Fibroblast of lung (primary cell): ENCODE data around the gene FASTK. TPM values are rescaled to one million over a fixed set of nuclear protein-coding genes. Genes with fewer than 3 reads are reported as not detected.
A peak's percentile ranks its signal among the peaks of the same experiment; 100 is the strongest.

ENCODE experiments used
- DNase-seq, 2 donors: peaks; one replicate each; pipeline versions ENCODE4 v3.0.0 to v3.0.0-alpha.2; 2010; ENCODE audit warnings: low read depth in 2 of 2
- H2AFZ ChIP-seq: 2 replicates; pipeline ENCODE4 v1.5.1; 2012; ENCODE audit warnings: low read length, control low read depth, inconsistent platforms
- H3K27ac ChIP-seq: 2 replicates; pipeline ENCODE4 v1.5.1; 2011; ENCODE audit warnings: low read length, control low read depth; ENCODE audit not compliant: insufficient read depth
- H3K27me3 ChIP-seq: 2 replicates; pipeline ENCODE4 v1.5.1; 2011; ENCODE audit warnings: mild to moderate bottlenecking, low read length; ENCODE audit not compliant: control insufficient read depth, insufficient read depth
- H3K36me3 ChIP-seq: 2 replicates; pipeline ENCODE4 v1.5.1; 2011; ENCODE audit warnings: low read length; ENCODE audit not compliant: control insufficient read depth, insufficient read depth
- H3K4me1 ChIP-seq: 2 replicates; pipeline ENCODE4 v1.5.1; 2011; ENCODE audit warnings: low read length; ENCODE audit not compliant: control insufficient read depth, insufficient read depth; ENCODE audit errors: extremely low read depth
- H3K4me2 ChIP-seq: 2 replicates; pipeline ENCODE4 v1.5.1; 2011; ENCODE audit warnings: low read length, control low read depth; ENCODE audit not compliant: insufficient read depth; ENCODE audit errors: extremely low read depth
- H3K4me3 ChIP-seq, 4 experiments: fragments of 200-600 bp in 1 of 4; sonication (generic) in 1 of 4; replicated peaks in 1 of 4; 2 replicates each; pipeline ENCODE4 v1.5.1; 2011 to 2016; ENCODE audit warnings: low read length in 4 of 4, low read depth in 3 of 4, mild to moderate bottlenecking in 3 of 4, control low read depth in 2 of 4, inconsistent platforms in 1 of 4, mixed read lengths in 1 of 4; ENCODE audit not compliant: insufficient read depth in 1 of 4; ENCODE audit errors: control extremely low read depth in 1 of 4
- H3K79me2 ChIP-seq: 2 replicates; pipeline ENCODE4 v1.5.1; 2012; ENCODE audit warnings: mild to moderate bottlenecking, low read length, inconsistent platforms; ENCODE audit not compliant: control insufficient read depth, insufficient read depth
- H3K9ac ChIP-seq: 2 replicates; pipeline ENCODE4 v1.5.1; 2011; ENCODE audit warnings: mild to moderate bottlenecking, low read length, control low read depth; ENCODE audit not compliant: insufficient read depth
- H3K9me3 ChIP-seq: 2 replicates; pipeline ENCODE4 v1.5.1; 2012; ENCODE audit warnings: low read depth, low read length; ENCODE audit not compliant: control insufficient read depth, insufficient read depth
- H4K20me1 ChIP-seq: 2 replicates; pipeline ENCODE4 v1.5.1; 2011; ENCODE audit warnings: low read length; ENCODE audit not compliant: control insufficient read depth, insufficient read depth; ENCODE audit errors: extremely low read depth
- EZH2 ChIP-seq: IDR thresholded peaks from 2 replicates; pipeline ENCODE4 v1.5.1; 2012; ENCODE audit warnings: low read length, control low read depth, mild to moderate bottlenecking; ENCODE audit errors: missing control alignments
- polyA plus RNA-seq, 2 donors: library from polyadenylated mRNA; depleted of rRNA in 1 of 2; stranded (reverse) in 1 of 2; unstranded in 1 of 2; fragments of >200 nt; gene quantifications; 2 replicates each; pipeline ENCODE4 v1.2.1, GENCODE V29; 2011 to 2012; ENCODE audit warnings: missing spikeins in 1 of 2
- total RNA-seq: library from RNA; depleted of rRNA; stranded (reverse); fragments of >200 nt; gene quantifications from 2 replicates; pipeline ENCODE4 v1.2.1, GENCODE V29; 2014
- TF ChIP-seq, protein P1 (sequence below), 2 donors: IDR thresholded peaks in 1 of 2; conservative IDR thresholded peaks in 1 of 2; 1 replicate in 1 of 2; 2 replicates in 1 of 2; pipeline ENCODE4 v1.5.1; 2011 to 2012; ENCODE audit warnings: low read length in 2 of 2, control low read depth in 1 of 2, inconsistent platforms in 1 of 2, low read depth in 1 of 2, mild to moderate bottlenecking in 1 of 2

The FASTK gene
- total and polyA plus RNA-seq, 2 donors (not counting 1 experiment from before 2014, with no cell fraction given): 33.8 to 69.5 TPM

DNA sequence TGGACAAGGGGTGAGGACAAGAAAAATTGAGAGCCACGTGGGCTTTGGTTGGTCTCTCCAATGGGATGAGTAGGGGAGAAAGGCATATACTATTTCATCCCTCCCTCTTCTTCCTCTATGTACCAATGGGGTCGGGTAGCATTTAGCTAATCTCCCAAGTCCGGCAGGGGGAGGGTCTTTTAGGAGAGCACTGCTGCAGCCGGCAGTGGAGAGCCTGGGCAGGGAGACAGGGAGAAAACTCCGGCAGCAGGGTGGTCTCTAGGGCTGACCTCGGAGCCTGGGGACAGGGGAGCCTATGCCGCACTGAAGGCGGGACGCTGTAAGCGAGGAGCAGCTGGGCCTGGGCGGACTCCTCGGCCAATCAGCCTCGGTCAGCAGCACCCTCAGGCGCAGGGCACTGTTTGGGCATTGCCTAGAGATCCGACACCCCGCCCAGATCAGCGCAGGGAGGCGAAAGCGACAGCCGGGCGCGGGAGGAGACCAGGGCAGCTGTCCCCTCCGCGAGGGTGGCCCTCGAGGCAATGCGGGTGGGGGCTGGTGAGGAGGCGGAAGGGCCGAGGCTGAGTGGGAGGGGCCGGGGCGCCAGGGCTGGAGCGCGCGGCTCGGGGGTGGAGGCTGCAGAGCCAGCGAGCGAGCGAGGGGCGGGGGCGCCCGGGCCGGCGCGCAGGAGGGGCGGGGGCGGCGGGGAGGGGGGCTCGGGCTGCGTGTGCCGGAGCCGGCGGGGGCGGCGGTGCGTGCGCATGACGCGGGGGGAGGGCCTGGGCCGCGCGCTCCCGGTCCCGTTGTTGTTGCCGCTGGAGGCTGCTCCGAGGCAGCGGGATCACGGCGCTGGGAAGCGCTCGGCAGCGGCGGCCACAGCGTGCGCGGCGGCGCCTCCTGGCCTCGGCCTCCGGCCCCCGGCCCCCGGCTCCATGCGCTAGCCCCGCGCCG is 5.3 kb upstream of the FASTK start, which contains the start of gene AGAP3:
TSS of gene AGAP3 (plus strand) at position 785 of the 930 bp plus-strand sequence. CDS start 267 bp downstream, outside the sequence.
- peaks cover 34% of the 10 kb centered on the region for H3K4me1 ChIP-seq
- H3K4me2 ChIP-seq: peak within 1 kb of the TSS; percentile 90
- peaks cover 4% of the 10 kb centered on the region for H3K36me3 ChIP-seq
- peak within 1 kb of the TSS; percentile 69 for H2AFZ ChIP-seq
- DNase-seq: peak; percentile 76 to 80
- TF ChIP-seq EZH2: no peak
- TF ChIP-seq, protein P1, sequence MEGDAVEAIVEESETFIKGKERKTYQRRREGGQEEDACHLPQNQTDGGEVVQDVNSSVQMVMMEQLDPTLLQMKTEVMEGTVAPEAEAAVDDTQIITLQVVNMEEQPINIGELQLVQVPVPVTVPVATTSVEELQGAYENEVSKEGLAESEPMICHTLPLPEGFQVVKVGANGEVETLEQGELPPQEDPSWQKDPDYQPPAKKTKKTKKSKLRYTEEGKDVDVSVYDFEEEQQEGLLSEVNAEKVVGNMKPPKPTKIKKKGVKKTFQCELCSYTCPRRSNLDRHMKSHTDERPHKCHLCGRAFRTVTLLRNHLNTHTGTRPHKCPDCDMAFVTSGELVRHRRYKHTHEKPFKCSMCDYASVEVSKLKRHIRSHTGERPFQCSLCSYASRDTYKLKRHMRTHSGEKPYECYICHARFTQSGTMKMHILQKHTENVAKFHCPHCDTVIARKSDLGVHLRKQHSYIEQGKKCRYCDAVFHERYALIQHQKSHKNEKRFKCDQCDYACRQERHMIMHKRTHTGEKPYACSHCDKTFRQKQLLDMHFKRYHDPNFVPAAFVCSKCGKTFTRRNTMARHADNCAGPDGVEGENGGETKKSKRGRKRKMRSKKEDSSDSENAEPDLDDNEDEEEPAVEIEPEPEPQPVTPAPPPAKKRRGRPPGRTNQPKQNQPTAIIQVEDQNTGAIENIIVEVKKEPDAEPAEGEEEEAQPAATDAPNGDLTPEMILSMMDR (conservative IDR thresholded peaks at IDR 0.05 in 1 of 2, IDR thresholded peaks at IDR 0.05 in 1 of 2; ENCODE audit: low read depth in 1 of 2, low read length in 2 of 2): no peak
- no peaks in the 10 kb centered on the region for H3K9me3 ChIP-seq
- peak within 1 kb of the TSS; percentile 67 to 96 (median 81) for H3K4me3 ChIP-seq
- H4K20me1 ChIP-seq: no peaks in the 10 kb centered on the region
- peak within 1 kb of the TSS; percentile 88 for H3K27ac ChIP-seq
- H3K9ac ChIP-seq: peak within 1 kb of the TSS; percentile 83
- H3K79me2 ChIP-seq: peaks cover 50% of the 10 kb centered on the region
- no peaks in the 10 kb centered on the region for H3K27me3 ChIP-seq

DNA sequence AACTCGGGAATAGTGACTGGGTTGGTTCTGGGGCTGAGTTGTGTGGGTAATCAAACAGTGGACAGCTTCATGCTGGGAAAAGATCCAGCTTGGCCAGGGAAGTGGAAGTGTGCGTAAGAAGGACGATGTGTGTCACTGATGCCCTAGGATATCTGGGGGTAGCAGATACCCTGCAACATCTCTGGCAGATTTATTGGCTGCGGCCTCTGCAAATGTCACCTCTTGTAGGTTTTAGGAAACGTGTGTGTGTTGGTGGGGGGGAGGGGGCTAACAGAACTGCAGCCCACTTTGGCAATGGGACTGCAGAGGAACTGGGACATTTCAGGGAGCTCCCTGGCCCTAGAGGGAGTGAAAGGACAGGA is 4.7 kb upstream of the FASTK start:
- Histone ChIP-seq H3K27me3 (no peaks in the 10 kb centered on the region), H3K27ac (no peak overlapping the region), H3K79me2 (peaks cover 46% of the 10 kb centered on the region), H4K20me1 (no peaks in the 10 kb centered on the region), H3K36me3 (peaks cover 4% of the 10 kb centered on the region), H3K4me2 (peak overlapping the region; percentile 82), H3K4me1 (peaks cover 34% of the 10 kb centered on the region), H2AFZ (no peak overlapping the region), H3K4me3 (peak overlapping the region in 2 of 4 experiments; percentile 54 to 55), H3K9me3 (no peaks in the 10 kb centered on the region), H3K9ac (no peak overlapping the region)
- DNase-seq: no peak
- TF ChIP-seq, protein P1 (conservative IDR thresholded peaks at IDR 0.05 in 1 of 2, IDR thresholded peaks at IDR 0.05 in 1 of 2; ENCODE audit: low read depth in 1 of 2, low read length in 2 of 2): no peak
- TF ChIP-seq EZH2: no peak

DNA sequence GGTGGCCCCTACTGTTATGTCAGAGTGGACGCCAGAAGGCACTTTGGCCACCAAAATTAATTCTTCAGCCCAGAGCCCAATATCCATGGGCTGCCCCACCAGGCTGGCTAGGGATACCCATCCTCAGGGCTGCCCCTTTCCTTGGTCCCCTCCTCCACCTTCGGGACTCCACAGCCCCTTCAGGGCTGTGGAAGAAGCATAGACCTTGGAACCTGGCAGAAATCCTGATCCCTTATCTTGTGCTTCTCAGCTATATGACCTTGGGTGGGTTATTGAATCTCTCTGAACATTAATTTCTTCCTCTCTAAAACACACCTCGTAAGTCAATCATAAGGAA is 3.2 kb upstream of the FASTK start:
- Histone ChIP-seq H4K20me1 (no peaks in the 10 kb centered on the region), H3K9me3 (no peaks in the 10 kb centered on the region), H3K4me3 (peak overlapping the region; percentile 50 to 94 (median 70)), H2AFZ (peak overlapping the region; percentile 71), H3K4me2 (peak overlapping the region; percentile 87), H3K4me1 (peaks cover 30% of the 10 kb centered on the region), H3K27me3 (no peaks in the 10 kb centered on the region), H3K36me3 (peaks cover 5% of the 10 kb centered on the region), H3K9ac (no peak overlapping the region), H3K27ac (no peak overlapping the region), H3K79me2 (peaks cover 46% of the 10 kb centered on the region)
- DNase-seq: no peak
- no peak for TF ChIP-seq EZH2
- TF ChIP-seq, protein P1 (conservative IDR thresholded peaks at IDR 0.05 in 1 of 2, IDR thresholded peaks at IDR 0.05 in 1 of 2; ENCODE audit: low read depth in 1 of 2, low read length in 2 of 2): no peak
